HL-60 (cell line): ENCODE measurements around the gene NOTUM.

ENCODE experiments used
- DNase-seq, 2 experiments: peaks; one replicate each; pipeline ENCODE4 v3.0.0-alpha.2; 2010 to 2020; ENCODE audit warnings: low read depth in 1 of 2, low spot score in 1 of 2
- H3K27ac ChIP-seq: fragments of 250-450 bp; sonication (Bioruptor Pico); replicated peaks from 2 replicates; pipeline ENCODE4 v1.5.1; 2020; ENCODE audit warnings: mild to moderate bottlenecking, moderate library complexity
- H3K27me3 ChIP-seq: fragments of 250-450 bp; sonication (Bioruptor Pico); 2 replicates; pipeline ENCODE4 v1.5.1; 2021; ENCODE audit warnings: mild to moderate bottlenecking, moderate library complexity; ENCODE audit not compliant: insufficient read depth, poor library complexity, severe bottlenecking
- H3K4me3 ChIP-seq: replicated peaks from 2 replicates; pipeline ENCODE4 v1.5.1; 2011; ENCODE audit warnings: mild to moderate bottlenecking, control low read depth, low read length; ENCODE audit not compliant: insufficient read depth
- GABPA ChIP-seq: IDR thresholded peaks from 2 replicates; pipeline ENCODE4 v1.6.1; 2012; ENCODE audit warnings: low read depth
- POLR2AphosphoS5 ChIP-seq: IDR thresholded peaks from 2 replicates; pipeline ENCODE4 v1.6.1; 2012; ENCODE audit warnings: low read depth
- SPI1 ChIP-seq: IDR thresholded peaks from 2 replicates; pipeline ENCODE4 v1.6.1; 2012; ENCODE audit warnings: low read depth, mild to moderate bottlenecking, borderline replicate concordance
- TF ChIP-seq, protein P1 (sequence below): IDR thresholded peaks from one replicate; pipeline ENCODE4 v1.5.1; 2011; ENCODE audit warnings: low read length, control low read depth, inconsistent platforms; ENCODE audit not compliant: insufficient read depth
- TF ChIP-seq, protein P2 (sequence below): IDR thresholded peaks from 2 replicates; pipeline ENCODE4 v1.6.1; 2012; ENCODE audit warnings: low read depth; ENCODE audit not compliant: insufficient replicate concordance

Gene NOTUM

DNA sequence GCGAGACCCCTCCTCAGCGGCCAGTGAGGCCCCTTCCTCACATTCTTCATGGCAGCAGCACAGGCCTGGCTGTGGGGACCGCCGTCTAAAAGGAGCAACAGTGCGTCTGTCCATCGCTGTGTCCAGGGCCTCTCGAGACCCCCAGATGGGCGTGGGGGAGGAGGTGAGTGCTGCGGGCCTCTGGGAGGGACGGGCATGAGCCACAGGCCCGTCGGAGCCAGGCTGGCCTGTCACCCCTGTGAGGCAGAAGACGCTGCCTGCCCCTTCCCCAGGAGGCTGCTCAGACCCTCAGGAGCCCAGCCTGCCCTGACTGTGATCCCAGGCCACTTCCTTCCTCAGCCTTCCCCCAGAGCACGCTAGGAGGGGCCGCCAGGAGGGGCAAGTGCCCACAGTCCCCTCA lies 21.8 kb downstream of the NOTUM start:
- H3K27ac ChIP-seq: no peak overlapping the region
- TF ChIP-seq, protein P1, sequence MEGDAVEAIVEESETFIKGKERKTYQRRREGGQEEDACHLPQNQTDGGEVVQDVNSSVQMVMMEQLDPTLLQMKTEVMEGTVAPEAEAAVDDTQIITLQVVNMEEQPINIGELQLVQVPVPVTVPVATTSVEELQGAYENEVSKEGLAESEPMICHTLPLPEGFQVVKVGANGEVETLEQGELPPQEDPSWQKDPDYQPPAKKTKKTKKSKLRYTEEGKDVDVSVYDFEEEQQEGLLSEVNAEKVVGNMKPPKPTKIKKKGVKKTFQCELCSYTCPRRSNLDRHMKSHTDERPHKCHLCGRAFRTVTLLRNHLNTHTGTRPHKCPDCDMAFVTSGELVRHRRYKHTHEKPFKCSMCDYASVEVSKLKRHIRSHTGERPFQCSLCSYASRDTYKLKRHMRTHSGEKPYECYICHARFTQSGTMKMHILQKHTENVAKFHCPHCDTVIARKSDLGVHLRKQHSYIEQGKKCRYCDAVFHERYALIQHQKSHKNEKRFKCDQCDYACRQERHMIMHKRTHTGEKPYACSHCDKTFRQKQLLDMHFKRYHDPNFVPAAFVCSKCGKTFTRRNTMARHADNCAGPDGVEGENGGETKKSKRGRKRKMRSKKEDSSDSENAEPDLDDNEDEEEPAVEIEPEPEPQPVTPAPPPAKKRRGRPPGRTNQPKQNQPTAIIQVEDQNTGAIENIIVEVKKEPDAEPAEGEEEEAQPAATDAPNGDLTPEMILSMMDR: no peak
- TF ChIP-seq, protein P2, sequence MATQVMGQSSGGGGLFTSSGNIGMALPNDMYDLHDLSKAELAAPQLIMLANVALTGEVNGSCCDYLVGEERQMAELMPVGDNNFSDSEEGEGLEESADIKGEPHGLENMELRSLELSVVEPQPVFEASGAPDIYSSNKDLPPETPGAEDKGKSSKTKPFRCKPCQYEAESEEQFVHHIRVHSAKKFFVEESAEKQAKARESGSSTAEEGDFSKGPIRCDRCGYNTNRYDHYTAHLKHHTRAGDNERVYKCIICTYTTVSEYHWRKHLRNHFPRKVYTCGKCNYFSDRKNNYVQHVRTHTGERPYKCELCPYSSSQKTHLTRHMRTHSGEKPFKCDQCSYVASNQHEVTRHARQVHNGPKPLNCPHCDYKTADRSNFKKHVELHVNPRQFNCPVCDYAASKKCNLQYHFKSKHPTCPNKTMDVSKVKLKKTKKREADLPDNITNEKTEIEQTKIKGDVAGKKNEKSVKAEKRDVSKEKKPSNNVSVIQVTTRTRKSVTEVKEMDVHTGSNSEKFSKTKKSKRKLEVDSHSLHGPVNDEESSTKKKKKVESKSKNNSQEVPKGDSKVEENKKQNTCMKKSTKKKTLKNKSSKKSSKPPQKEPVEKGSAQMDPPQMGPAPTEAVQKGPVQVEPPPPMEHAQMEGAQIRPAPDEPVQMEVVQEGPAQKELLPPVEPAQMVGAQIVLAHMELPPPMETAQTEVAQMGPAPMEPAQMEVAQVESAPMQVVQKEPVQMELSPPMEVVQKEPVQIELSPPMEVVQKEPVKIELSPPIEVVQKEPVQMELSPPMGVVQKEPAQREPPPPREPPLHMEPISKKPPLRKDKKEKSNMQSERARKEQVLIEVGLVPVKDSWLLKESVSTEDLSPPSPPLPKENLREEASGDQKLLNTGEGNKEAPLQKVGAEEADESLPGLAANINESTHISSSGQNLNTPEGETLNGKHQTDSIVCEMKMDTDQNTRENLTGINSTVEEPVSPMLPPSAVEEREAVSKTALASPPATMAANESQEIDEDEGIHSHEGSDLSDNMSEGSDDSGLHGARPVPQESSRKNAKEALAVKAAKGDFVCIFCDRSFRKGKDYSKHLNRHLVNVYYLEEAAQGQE: no peak
- TF ChIP-seq SPI1 (no peak), POLR2AphosphoS5 (no peak), GABPA (no peak)
- DNase-seq: no peak
- H3K4me3 ChIP-seq: no peak overlapping the region
- peaks cover 4% of the 10 kb centered on the region for H3K27me3 ChIP-seq

DNA sequence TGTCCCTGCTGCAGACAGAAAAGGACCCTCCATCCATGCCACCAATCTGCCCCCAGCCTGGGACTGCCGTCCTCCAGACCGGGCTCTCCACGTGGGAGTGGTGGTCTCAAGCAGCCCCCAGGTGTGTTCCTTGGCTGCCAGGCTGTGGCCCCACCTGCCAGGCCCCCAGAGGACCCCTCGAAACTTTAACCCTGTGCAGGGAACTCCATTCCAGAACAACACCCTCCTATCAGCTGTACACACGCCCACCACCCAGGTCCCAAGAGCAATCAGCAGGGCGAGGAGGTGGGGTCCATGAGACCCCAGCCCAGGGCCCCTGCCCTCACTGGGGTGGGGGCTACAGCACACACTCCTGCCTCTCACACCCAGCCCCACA lies 25.3 kb downstream of the NOTUM start:
- H3K27ac ChIP-seq: no peak overlapping the region
- no peaks in the 10 kb centered on the region for H3K27me3 ChIP-seq
- TF ChIP-seq POLR2AphosphoS5: no peak
- TF ChIP-seq SPI1: no peak
- TF ChIP-seq GABPA: no peak
- TF ChIP-seq, protein P1: no peak
- H3K4me3 ChIP-seq: no peak overlapping the region
- DNase-seq: no peak

DNA sequence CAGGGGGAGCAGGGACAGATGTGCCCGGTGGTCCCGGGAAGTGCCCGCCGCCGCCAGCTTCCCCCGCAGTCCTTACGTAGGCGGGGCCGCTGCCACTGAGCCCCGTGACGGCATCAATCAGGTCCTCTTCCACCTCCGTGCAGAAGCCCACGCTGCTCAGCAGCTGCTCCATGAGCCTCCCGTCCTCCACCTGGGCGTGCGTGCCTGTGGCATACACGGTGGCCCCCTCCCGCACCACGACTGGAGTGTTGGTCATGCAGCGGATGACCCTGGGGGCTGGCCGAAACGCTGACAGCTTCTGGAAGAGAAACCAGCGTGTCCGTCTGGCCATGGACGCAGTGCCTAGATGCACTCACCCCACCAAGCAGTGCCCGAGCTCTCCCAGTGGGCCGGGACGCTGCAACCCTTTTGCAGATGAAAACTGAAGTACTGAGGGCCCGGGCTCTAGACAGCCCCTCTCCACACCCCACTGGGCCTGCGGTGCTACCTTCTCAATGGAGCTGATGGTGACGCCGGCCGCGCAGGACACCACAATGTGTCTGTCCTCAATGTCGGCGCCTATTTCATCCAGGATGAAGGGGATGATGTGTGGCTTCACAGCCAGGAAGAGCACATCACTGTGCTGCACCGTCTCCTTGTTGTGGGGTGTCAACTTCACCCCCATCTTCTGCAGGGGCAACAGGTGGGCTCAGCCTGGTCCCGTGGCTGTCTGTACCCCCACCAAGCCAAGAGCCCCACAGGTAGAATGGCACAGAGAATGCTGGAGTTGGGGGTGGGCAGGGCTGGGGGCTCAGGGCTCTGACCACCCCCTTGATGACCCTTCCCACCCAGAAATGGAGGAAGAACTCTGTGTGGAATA lies 25.9 kb downstream of the NOTUM start:
- TF ChIP-seq, protein P2: no peak
- TF ChIP-seq POLR2AphosphoS5 (no peak), GABPA (no peak), SPI1 (no peak)
- TF ChIP-seq, protein P1: no peak
- no peak overlapping the region for H3K4me3 ChIP-seq

More for the DNA sequence above, 25.9 kb downstream of the NOTUM start:
- no peak for DNase-seq
- no peak overlapping the region for H3K27ac ChIP-seq
- no peaks in the 10 kb centered on the region for H3K27me3 ChIP-seq
